ENCODE data around the gene LIPH. TPM values are rescaled to one million over a fixed set of nuclear protein-coding genes. Genes with fewer than 3 reads are reported as not detected.

LIPH gene
- polyA plus RNA-seq, 3 donors, result not detected

DNA sequence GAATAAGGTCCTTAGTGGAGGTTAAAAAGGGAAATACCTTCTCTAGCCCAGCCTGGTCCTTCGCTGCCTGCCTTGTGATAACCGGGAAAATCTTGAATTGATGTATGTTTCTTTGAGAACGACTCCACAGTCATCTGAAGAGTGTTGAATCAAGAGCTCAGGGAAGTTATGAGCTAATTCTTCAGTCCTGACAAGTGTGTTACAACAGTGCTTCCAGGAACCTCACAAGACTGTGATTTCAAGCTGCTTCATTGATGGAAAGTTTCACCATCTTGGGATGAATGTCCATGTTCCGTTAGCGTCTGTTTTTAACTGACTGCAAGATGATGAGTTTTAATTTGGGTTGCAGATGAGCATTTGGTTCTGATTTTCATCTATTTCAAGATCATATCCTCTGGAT, 66.0 kb downstream of the LIPH start:
- Mint-ChIP-seq H3K36me3 (peaks cover 55% of the 10 kb centered on the region in 2 donors), H3K27ac (no peak overlapping the region), H3K9me3 (no peaks in the 10 kb centered on the region), H3K4me3 (no peak overlapping the region), H3K4me1 (no peaks in the 10 kb centered on the region), H3K27me3 (ENCODE audit: low read depth in 3 of 3) (no peaks in the 10 kb centered on the region)
- intact Hi-C loops (cut with micrococcal nuclease), result no loop called here
- 100% methylated on average over 3 of the region's 5 CpGs for WGBS (ENCODE audit: insufficient coverage)
- Histone ChIP-seq H3K4me3 (replicated peaks in 1 of 3; ENCODE audit: low read depth in 2 of 3, low read length in 3 of 3) (no peak overlapping the region), H4K20me1 (ENCODE audit: insufficient read depth, low read length) (no peaks in the 10 kb centered on the region), H3K9me3 (replicated peaks in 1 of 2; ENCODE audit: control insufficient read depth in 1 of 2, insufficient read depth in 1 of 2, low read length in 2 of 2) (no peaks in the 10 kb centered on the region), H3K9ac (ENCODE audit: insufficient read depth, low read length, poor library complexity, severe bottlenecking) (no peak overlapping the region), H3K27me3 (ENCODE audit: control insufficient read depth in 2 of 2, insufficient read depth in 2 of 2, low read length in 2 of 2) (no peaks in the 10 kb centered on the region), H3K4me2 (replicated peaks; ENCODE audit: extremely low read depth, low read length, poor library complexity, severe bottlenecking) (no peak overlapping the region), H3K36me3 (replicated peaks in 1 of 2; ENCODE audit: control insufficient read depth in 1 of 2, insufficient read depth in 2 of 2, low read length in 2 of 2) (peaks cover 13 to 45% of the 10 kb centered on the region in 2 donors), H2AFZ (ENCODE audit: insufficient read depth, low read depth, low read length, poor library complexity, severe bottlenecking) (no peak overlapping the region), H3K79me2 (ENCODE audit: insufficient read depth, low read length) (no peaks in the 10 kb centered on the region), H3K27ac (ENCODE audit: low read depth in 1 of 2, low read length in 2 of 2) (no peak overlapping the region), H3K4me1 (ENCODE audit: control insufficient read depth in 1 of 2, insufficient read depth in 2 of 2, low read length in 2 of 2) (no peaks in the 10 kb centered on the region)
- TF ChIP-seq, protein P1, sequence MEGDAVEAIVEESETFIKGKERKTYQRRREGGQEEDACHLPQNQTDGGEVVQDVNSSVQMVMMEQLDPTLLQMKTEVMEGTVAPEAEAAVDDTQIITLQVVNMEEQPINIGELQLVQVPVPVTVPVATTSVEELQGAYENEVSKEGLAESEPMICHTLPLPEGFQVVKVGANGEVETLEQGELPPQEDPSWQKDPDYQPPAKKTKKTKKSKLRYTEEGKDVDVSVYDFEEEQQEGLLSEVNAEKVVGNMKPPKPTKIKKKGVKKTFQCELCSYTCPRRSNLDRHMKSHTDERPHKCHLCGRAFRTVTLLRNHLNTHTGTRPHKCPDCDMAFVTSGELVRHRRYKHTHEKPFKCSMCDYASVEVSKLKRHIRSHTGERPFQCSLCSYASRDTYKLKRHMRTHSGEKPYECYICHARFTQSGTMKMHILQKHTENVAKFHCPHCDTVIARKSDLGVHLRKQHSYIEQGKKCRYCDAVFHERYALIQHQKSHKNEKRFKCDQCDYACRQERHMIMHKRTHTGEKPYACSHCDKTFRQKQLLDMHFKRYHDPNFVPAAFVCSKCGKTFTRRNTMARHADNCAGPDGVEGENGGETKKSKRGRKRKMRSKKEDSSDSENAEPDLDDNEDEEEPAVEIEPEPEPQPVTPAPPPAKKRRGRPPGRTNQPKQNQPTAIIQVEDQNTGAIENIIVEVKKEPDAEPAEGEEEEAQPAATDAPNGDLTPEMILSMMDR (IDR thresholded peaks at IDR 0.05), result no peak
- no peak for DNase-seq

DNA sequence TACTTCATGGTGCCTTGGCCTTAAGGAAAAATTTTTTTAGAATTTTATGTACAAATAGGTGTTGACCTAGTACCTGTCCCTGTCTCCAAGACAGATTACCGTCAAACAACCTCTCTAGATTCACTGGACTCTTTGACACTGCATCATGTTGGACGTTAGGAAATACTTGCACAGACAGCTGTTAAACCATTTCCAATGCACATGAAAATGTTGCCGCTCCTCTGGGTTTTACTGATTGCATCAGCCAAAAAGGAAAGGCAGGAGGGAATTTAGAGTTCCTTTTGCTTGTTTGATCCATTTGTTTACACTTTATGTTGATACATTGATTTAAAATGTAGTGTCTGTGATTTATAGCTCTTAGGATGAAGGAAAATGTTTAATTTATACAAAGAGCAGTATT, 68.1 kb downstream of the LIPH start:
- H3K9me3 ChIP-seq (replicated peaks in 1 of 2; ENCODE audit: control insufficient read depth in 1 of 2, insufficient read depth in 1 of 2, low read length in 2 of 2), result no peaks in the 10 kb centered on the region
- Mint-ChIP-seq H3K27ac (no peak overlapping the region), H3K4me3 (no peak overlapping the region), H3K9me3 (peaks cover 0 to 13% (median 5%) of the 10 kb centered on the region in 7 donors), H3K27me3 (ENCODE audit: low read depth in 3 of 3) (no peaks in the 10 kb centered on the region), H3K36me3 (peaks cover 46% of the 10 kb centered on the region in 2 donors), H3K4me1 (no peaks in the 10 kb centered on the region)
- intact Hi-C loops (cut with micrococcal nuclease), result no loop called here
- no peak overlapping the region for H3K4me2 ChIP-seq (replicated peaks; ENCODE audit: extremely low read depth, low read length, poor library complexity, severe bottlenecking)
- no peak overlapping the region for H3K4me3 ChIP-seq (replicated peaks in 1 of 3; ENCODE audit: low read depth in 2 of 3, low read length in 3 of 3)
- H3K9ac ChIP-seq (ENCODE audit: insufficient read depth, low read length, poor library complexity, severe bottlenecking), result no peak overlapping the region
- no CpG with 5 or more reads among the region's 3 CpGs for WGBS (ENCODE audit: insufficient coverage)
- TF ChIP-seq, protein P1 (IDR thresholded peaks at IDR 0.05), result no peak
- no peak for DNase-seq
- peaks cover 11 to 24% of the 10 kb centered on the region in 2 donors for H3K36me3 ChIP-seq (replicated peaks in 1 of 2; ENCODE audit: control insufficient read depth in 1 of 2, insufficient read depth in 2 of 2, low read length in 2 of 2)
- no peak overlapping the region for H3K27ac ChIP-seq (ENCODE audit: low read depth in 1 of 2, low read length in 2 of 2)
- H4K20me1 ChIP-seq (ENCODE audit: insufficient read depth, low read length), result no peaks in the 10 kb centered on the region
- H3K4me1 ChIP-seq (ENCODE audit: control insufficient read depth in 1 of 2, insufficient read depth in 2 of 2, low read length in 2 of 2), result no peaks in the 10 kb centered on the region
- no peak overlapping the region for H2AFZ ChIP-seq (ENCODE audit: insufficient read depth, low read depth, low read length, poor library complexity, severe bottlenecking)
- H3K27me3 ChIP-seq (ENCODE audit: control insufficient read depth in 2 of 2, insufficient read depth in 2 of 2, low read length in 2 of 2), result no peaks in the 10 kb centered on the region
- no peaks in the 10 kb centered on the region for H3K79me2 ChIP-seq (ENCODE audit: insufficient read depth, low read length)

All from CD14-positive monocyte (primary cell).